Keratinocyte (primary cell): Measurements from ENCODE around the gene TRIM47. TPM values are rescaled to one million over a fixed set of nuclear protein-coding genes. Genes with fewer than 3 reads are reported as not detected.

ENCODE experiments used
- DNase-seq: peaks from one replicate; pipeline ENCODE4 v3.0.0-alpha.2; 2011; ENCODE audit warnings: low read depth, missing footprints, low spot score
- FAIRE-seq: peaks from 2 replicates; lab custom pipeline; 2011; peaks lifted over from hg19 to GRCh38; lab: Jason Lieb, UNC
- H2AFZ ChIP-seq: 2 replicates; pipeline ENCODE4 v1.6.0; 2012; ENCODE audit warnings: low read length, control low read depth, inconsistent platforms; ENCODE audit not compliant: control insufficient read depth
- H3K27ac ChIP-seq: 2 replicates; pipeline ENCODE4 v1.5.1; 2011; ENCODE audit warnings: low read length; ENCODE audit not compliant: control insufficient read depth, insufficient read depth
- H3K27me3 ChIP-seq: 3 replicates; pipeline ENCODE4 v1.6.0; 2011; ENCODE audit warnings: low read length; ENCODE audit not compliant: control insufficient read depth, insufficient read depth; ENCODE audit errors: extremely low read depth
- H3K36me3 ChIP-seq, 2 experiments: 2 replicates in 1 of 2; 3 replicates in 1 of 2; pipeline ENCODE4 v1.5.1; 2011; ENCODE audit warnings: low read length in 2 of 2, mild to moderate bottlenecking in 1 of 2; ENCODE audit not compliant: control insufficient read depth in 2 of 2, insufficient read depth in 2 of 2; ENCODE audit errors: extremely low read depth in 1 of 2
- H3K4me1 ChIP-seq: 3 replicates; pipeline ENCODE4 v1.5.1; 2011; ENCODE audit warnings: low read length; ENCODE audit not compliant: control insufficient read depth, insufficient read depth; ENCODE audit errors: extremely low read depth
- H3K4me2 ChIP-seq: 3 replicates; pipeline ENCODE4 v1.6.0; 2011; ENCODE audit warnings: low read depth, low read length; ENCODE audit not compliant: control insufficient read depth, insufficient read depth; ENCODE audit errors: extremely low read depth
- H3K4me3 ChIP-seq, 3 experiments: fragments of 200-600 bp in 1 of 3; sonication (generic) in 1 of 3; 2 replicates in 2 of 3; 3 replicates in 1 of 3; pipeline ENCODE4 v1.5.1; 2011 to 2016; ENCODE audit warnings: low read length in 3 of 3, mild to moderate bottlenecking in 3 of 3, control low read depth in 2 of 3, inconsistent platforms in 1 of 3, low read depth in 1 of 3, mixed read lengths in 1 of 3, mixed run types in 1 of 3, moderate library complexity in 1 of 3; ENCODE audit not compliant: control insufficient read depth in 2 of 3, insufficient read depth in 2 of 3; ENCODE audit errors: extremely low read depth in 1 of 3
- H3K79me2 ChIP-seq: 2 replicates; pipeline ENCODE4 v1.6.0; 2012; ENCODE audit warnings: low read length; ENCODE audit not compliant: control insufficient read depth, insufficient read depth
- H3K9ac ChIP-seq: 3 replicates; pipeline ENCODE4 v1.6.0; 2011; ENCODE audit warnings: low read length; ENCODE audit not compliant: control insufficient read depth, insufficient read depth; ENCODE audit errors: extremely low read depth
- H3K9me1 ChIP-seq: 3 replicates; pipeline ENCODE4 v1.6.0; 2011; ENCODE audit warnings: low read length; ENCODE audit not compliant: control insufficient read depth, insufficient read depth; ENCODE audit errors: extremely low read depth
- H3K9me3 ChIP-seq: 2 replicates; pipeline ENCODE4 v1.5.1; 2012; ENCODE audit warnings: low read depth, low read length; ENCODE audit not compliant: control insufficient read depth
- H4K20me1 ChIP-seq: 3 replicates; pipeline ENCODE4 v1.6.0; 2011; ENCODE audit warnings: low read length; ENCODE audit not compliant: control insufficient read depth, insufficient read depth; ENCODE audit errors: extremely low read depth
- CTCF ChIP-seq, 3 experiments: IDR thresholded peaks in 1 of 3; conservative IDR thresholded peaks in 1 of 3; optimal IDR thresholded peaks in 1 of 3; 2 replicates in 2 of 3; 3 replicates in 1 of 3; pipeline versions ENCODE3 to v1.5.1; 2011; ENCODE audit warnings: low read length in 3 of 3, mild to moderate bottlenecking in 3 of 3, moderate library complexity in 2 of 3, control low read depth in 1 of 3, inconsistent platforms in 1 of 3; ENCODE audit not compliant: insufficient read depth in 2 of 3; ENCODE audit errors: extremely low read depth in 1 of 3
- EZH2 ChIP-seq: IDR thresholded peaks from one replicate; pipeline ENCODE4 v1.6.1; 2012; ENCODE audit warnings: inconsistent platforms, mild to moderate bottlenecking, low read length, moderate library complexity
- dilution Hi-C: fragments of 300-500 bp; cut with MboI; formaldehyde crosslinking; loops from one replicate; pipeline ENCODE4 v1.7.0; 2020; ENCODE audit warnings: low sequenced_read_pairs; ENCODE audit not compliant: extremely low pct_ligation_motif_present
- polyA plus RNA-seq, 5 experiments: library from polyadenylated mRNA; depleted of rRNA in 3 of 5; stranded (reverse) in 3 of 5; stranded (forward) in 1 of 5; unstranded in 1 of 5; fragments of >200 nt; gene quantifications; 1 replicate in 1 of 5; 2 replicates in 3 of 5; 3 replicates in 1 of 5; pipeline versions ENCODE4 v1.2.1 to v1.2.3, GENCODE V29; 2011 to 2012; ENCODE audit warnings: missing spikeins in 2 of 5, low read depth in 1 of 5, low replicate concordance in 1 of 5

Gene TRIM47
- polyA plus RNA-seq, 1 donor (not counting 4 experiments of a cell fraction or from before 2014, with no cell fraction given) = 9.4 TPM

GRCh38 chr17:75895370-75896155 is 17.2 kb upstream of the TRIM47 start:
- Histone ChIP-seq H4K20me1 (no peaks in the 10 kb centered on the region), H2AFZ (peak overlapping the region; percentile 60), H3K4me1 (peaks cover 9% of the 10 kb centered on the region), H3K27me3 (no peaks in the 10 kb centered on the region), H3K9ac (peak overlapping the region; percentile 83), H3K27ac (peak overlapping the region; percentile 58), H3K4me3 (peak overlapping the region; percentile 52 to 73 (median 60)), H3K4me2 (peak overlapping the region; percentile 83), H3K9me1 (no peaks in the 10 kb centered on the region), H3K79me2 (peaks cover 4% of the 10 kb centered on the region), H3K36me3 (peaks cover 23 to 25% of the 10 kb centered on the region in 2 experiments), H3K9me3 (no peaks in the 10 kb centered on the region)
- no peak for FAIRE-seq
- TF ChIP-seq CTCF (optimal IDR thresholded peaks at IDR 0.05 in 1 of 3, IDR thresholded peaks at IDR 0.05 in 1 of 3, conservative IDR thresholded peaks at IDR 0.05 in 1 of 3; ENCODE audit: extremely low read depth in 1 of 3, insufficient read depth in 2 of 3, low read length in 3 of 3) = peak in 2 of 3 experiments; percentile 20 to 44
- no peak for TF ChIP-seq EZH2
- no peak for DNase-seq
- dilution Hi-C loops = no loop called here

- H4K20me1 ChIP-seq = no peaks in the 10 kb centered on the region
- TF ChIP-seq CTCF (optimal IDR thresholded peaks at IDR 0.05 in 1 of 3, IDR thresholded peaks at IDR 0.05 in 1 of 3, conservative IDR thresholded peaks at IDR 0.05 in 1 of 3; ENCODE audit: extremely low read depth in 1 of 3, insufficient read depth in 2 of 3, low read length in 3 of 3) (no peak), EZH2 (no peak)
- H2AFZ ChIP-seq = no peak overlapping the region
- H3K4me2 ChIP-seq = no peak overlapping the region
- FAIRE-seq = no peak
- peaks cover 11 to 17% of the 10 kb centered on the region in 2 experiments for H3K36me3 ChIP-seq
- no peak overlapping the region for H3K4me3 ChIP-seq
- H3K27me3 ChIP-seq = no peaks in the 10 kb centered on the region
- H3K9ac ChIP-seq = no peak overlapping the region
- H3K9me1 ChIP-seq = no peaks in the 10 kb centered on the region
- no peak overlapping the region for H3K27ac ChIP-seq
- no peaks in the 10 kb centered on the region for H3K9me3 ChIP-seq
- no peak for DNase-seq
- H3K4me1 ChIP-seq = peaks cover 9% of the 10 kb centered on the region
- dilution Hi-C loops = no loop called here
- peaks cover 4% of the 10 kb centered on the region for H3K79me2 ChIP-seq
These were observed 15.8 kb upstream of the TRIM47 start for GRCh38 chr17:75894049-75894733.
